Urinary bladder (tissue), 4 donors: ENCODE measurements around the gene C15orf62. TPM values are rescaled to one million over a fixed set of nuclear protein-coding genes. Genes with fewer than 3 reads are reported as not detected.

Experiments
- DNase-seq: peaks from one replicate; pipeline ENCODE4 v3.0.0-alpha.2; 2015; ENCODE audit errors: extremely low spot score
- H3K27ac ChIP-seq: one replicate; pipeline ENCODE4 v1.5.1; 2013; ENCODE audit warnings: low read depth, mild to moderate bottlenecking, moderate library complexity
- H3K36me3 ChIP-seq: one replicate; pipeline ENCODE4 v1.6.1; 2013; ENCODE audit warnings: mild to moderate bottlenecking, moderate library complexity; ENCODE audit not compliant: insufficient read depth
- H3K4me1 ChIP-seq: one replicate; pipeline ENCODE4 v1.6.1; 2013; ENCODE audit warnings: mild to moderate bottlenecking, moderate library complexity; ENCODE audit not compliant: insufficient read depth
- H3K4me3 ChIP-seq: one replicate; pipeline ENCODE4 v1.5.1; 2013; ENCODE audit warnings: low read depth, low read length
- WGBS: extraction: QIAGEN DNeasy Blood & Tissue Kit; methylation state at CpG from one replicate; pipeline ENCODE4 v1.1.7; 2013; 5-methylcytosine and 5-hydroxymethylcytosine counted together
- polyA plus RNA-seq: library from polyadenylated mRNA; stranded (reverse); fragments of 200-250 nt; gene quantifications from one replicate; pipeline ENCODE4 v1.2.3, GENCODE V29; 2013
- total RNA-seq: library from RNA; depleted of rRNA; stranded (reverse); fragments of >200 nt; gene quantifications from one replicate; pipeline ENCODE4 v1.2.3, GENCODE V29; 2014
- donor health status: healthy with polysubstance abuse.
- donor health status: healthy.

Gene C15orf62
- total and polyA plus RNA-seq, 2 donors = 0.11 to 1.2 TPM

DNA sequence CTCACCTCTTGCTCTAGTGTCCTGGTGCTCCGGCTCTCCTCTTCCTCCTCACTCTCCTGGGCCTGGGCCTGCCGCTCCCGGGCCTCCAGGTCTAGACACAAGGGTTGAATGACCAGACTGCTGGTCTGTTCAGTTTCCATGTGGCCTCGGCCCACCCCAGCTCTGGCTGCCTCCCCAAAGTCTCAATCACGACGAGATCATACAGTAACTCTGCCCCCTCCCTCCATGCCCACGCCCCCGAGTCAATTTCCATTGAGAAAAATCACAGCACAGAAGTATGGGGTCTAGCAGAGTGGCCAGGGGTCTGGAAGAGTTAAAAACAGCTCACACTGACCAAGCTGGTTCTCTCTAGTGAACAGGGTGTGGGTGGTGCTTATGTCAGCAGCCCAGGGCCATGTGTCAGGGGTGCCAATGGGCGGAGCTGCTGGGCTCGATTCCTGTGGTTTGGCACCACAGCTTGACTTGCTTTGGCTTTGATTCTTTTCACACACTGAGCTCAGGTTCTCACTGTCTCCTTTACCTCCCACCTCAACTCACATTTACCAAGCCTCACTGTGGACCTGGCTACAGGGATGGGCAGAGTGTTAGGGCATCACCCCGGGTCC is 6.9 kb downstream of the C15orf62 start:
- H3K4me3 ChIP-seq = no peak overlapping the region
- no peak overlapping the region for H3K27ac ChIP-seq
- peaks cover 3% of the 10 kb centered on the region for H3K36me3 ChIP-seq
- H3K4me1 ChIP-seq = no peaks in the 10 kb centered on the region
- no peak for DNase-seq
- WGBS = 84% methylated on average over 11 of the region's 11 CpGs

DNA sequence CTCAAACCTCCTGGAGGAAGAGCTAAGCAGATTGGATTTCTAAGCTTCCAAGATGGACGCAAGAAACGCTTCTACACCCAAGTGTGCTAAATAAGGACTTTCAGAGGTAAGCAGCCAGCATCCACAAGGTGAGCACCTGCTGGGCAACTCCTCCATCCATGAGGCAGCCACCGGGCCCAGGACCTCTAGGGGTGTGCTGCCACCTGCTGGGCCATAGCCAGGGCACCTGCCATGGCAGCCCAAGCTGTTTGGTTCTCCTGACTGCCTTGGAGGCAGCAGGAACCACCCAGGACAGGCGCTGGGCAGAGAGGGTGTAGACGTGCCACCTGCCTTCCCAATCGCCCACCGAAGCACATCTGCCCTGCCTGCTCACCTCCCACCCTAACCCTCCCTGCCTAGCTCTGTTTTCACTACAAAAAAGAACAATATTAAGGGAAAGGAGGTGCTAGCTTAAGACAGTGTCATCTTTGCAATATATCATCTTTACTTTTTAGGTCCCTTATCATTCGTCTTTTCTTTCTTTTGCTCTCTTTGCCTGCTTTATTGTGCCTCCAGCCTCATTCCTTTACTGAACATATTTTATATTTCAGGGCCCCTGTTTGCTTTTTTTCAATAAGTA is 12.9 kb downstream of the C15orf62 start:
- DNase-seq = no peak
- Histone ChIP-seq H3K4me3 (no peak overlapping the region), H3K27ac (no peak overlapping the region), H3K4me1 (peaks cover 2% of the 10 kb centered on the region), H3K36me3 (no peaks in the 10 kb centered on the region)
- WGBS = 75% methylated on average over 8 of the region's 8 CpGs

DNA sequence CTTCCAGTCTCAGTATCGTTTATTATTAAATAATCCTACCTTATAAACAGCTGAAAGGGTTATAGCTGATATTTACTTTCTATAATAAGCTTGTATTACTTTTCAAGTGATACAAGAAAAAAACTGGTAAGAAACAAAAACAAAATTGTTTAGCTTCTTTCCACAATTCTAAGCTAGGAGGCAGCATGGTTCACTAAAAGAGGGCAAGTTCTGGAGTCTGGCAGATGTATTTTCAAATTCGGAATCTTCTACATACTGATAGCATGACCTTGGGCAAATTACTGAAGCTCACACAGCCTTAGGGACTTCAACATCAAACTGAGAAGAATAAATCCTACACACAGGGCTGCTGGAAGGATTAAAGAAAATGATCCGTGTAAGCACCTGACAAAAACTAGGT is 15.4 kb downstream of the C15orf62 start:
- peak overlapping the region; percentile 48 for H3K27ac ChIP-seq
- 71% methylated on average over 3 of the region's 3 CpGs for WGBS

GRCh38 chr15:40785814-40786213 is 16.0 kb downstream of the C15orf62 start:
- Histone ChIP-seq H3K27ac (peak overlapping the region; percentile 48), H3K4me1 (peaks cover 8% of the 10 kb centered on the region), H3K4me3 (no peak overlapping the region), H3K36me3 (no peaks in the 10 kb centered on the region)
- 58% methylated on average over 2 of the region's 2 CpGs for WGBS
- no peak for DNase-seq

More for the DNA sequence above, 15.4 kb downstream of the C15orf62 start:
- Histone ChIP-seq H3K4me1 (peaks cover 8% of the 10 kb centered on the region), H3K4me3 (no peak overlapping the region), H3K36me3 (no peaks in the 10 kb centered on the region)
- DNase-seq = no peak

- Histone ChIP-seq H3K27ac (peak overlapping the region; percentile 73), H3K36me3 (no peaks in the 10 kb centered on the region), H3K4me1 (peaks cover 8% of the 10 kb centered on the region), H3K4me3 (no peak overlapping the region)
- no peak for DNase-seq
- WGBS = 52% methylated on average over 4 of the region's 4 CpGs
Measured at GRCh38 chr15:40787344-40787841, 17.6 kb downstream of the C15orf62 start.

GRCh38 chr15:40787991-40788390 is 18.2 kb downstream of the C15orf62 start:
- no peak overlapping the region for H3K27ac ChIP-seq
- DNase-seq = no peak

DNA sequence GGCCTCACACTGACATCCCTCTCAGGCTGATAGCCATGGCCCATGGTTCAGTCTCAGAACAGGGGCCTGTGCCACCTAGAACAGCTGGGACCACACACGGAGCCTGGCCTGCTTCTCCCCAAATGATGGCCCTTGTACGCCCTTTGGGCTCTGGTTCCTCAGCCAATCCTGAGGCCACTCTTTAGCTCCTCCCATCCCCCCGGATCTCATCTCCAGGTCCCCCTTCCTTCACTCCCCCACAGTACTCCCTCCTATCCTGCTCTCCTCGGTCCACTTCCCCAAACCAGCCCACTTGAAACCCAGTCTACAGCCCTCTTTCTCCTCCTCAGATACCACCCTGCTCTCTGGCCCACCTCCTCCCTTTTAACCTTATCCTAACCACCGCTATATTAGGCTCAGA is 19.3 kb downstream of the C15orf62 start:
- H3K27ac ChIP-seq = no peak overlapping the region
- H3K4me3 ChIP-seq = no peak overlapping the region
- DNase-seq = no peak
- no peaks in the 10 kb centered on the region for H3K36me3 ChIP-seq
- WGBS = 75% methylated on average over 5 of the region's 5 CpGs
- peaks cover 8% of the 10 kb centered on the region for H3K4me1 ChIP-seq

More at GRCh38 chr15:40787991-40788390, 18.2 kb downstream of the C15orf62 start:
- Histone ChIP-seq H3K36me3 (no peaks in the 10 kb centered on the region), H3K4me1 (peaks cover 8% of the 10 kb centered on the region), H3K4me3 (no peak overlapping the region)
- 64% methylated on average over 6 of the region's 6 CpGs for WGBS

DNA sequence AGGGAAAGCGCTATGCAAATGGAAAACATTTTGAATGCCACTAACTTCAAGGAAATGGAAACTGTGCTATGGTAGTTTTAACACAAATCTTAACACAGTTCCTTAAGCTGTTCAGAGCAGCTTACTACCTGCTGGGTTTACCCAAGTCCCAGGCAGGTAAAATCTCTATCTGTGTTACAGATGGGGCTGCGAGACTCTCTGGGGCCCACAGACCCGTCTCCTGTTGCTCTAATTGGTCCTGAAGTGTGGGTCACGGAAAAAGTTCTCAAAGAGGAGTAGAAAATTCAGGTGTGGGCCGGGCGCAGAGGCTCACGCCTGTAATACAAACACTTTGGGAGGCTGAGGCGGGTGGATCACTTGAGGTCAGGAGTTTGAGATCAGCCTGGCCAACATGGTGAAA is 20.2 kb downstream of the C15orf62 start:
- H3K4me3 ChIP-seq = no peak overlapping the region
- DNase-seq = no peak
- peaks cover 8% of the 10 kb centered on the region for H3K4me1 ChIP-seq
- no peak overlapping the region for H3K27ac ChIP-seq
- 95% methylated on average over 8 of the region's 8 CpGs for WGBS
- no peaks in the 10 kb centered on the region for H3K36me3 ChIP-seq

DNA sequence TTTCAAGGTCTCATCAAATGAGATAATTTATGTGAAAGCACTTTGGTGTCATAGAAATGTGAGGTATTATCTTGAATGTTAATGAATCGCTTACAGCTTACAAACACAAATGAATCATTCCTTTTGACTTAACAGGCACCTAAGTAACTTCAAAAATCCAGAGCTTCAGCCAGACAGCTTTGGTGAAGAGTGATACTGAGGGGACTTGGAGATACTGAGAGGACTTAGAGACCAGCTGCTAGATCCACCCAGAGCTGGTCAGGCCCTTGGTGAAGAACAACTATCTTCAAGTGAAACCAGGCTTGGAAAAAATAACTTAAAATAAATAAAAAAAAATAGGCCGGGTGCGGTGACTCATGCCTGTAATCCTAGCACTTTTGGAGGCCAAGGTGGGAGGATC is 20.9 kb downstream of the C15orf62 start:
- no peaks in the 10 kb centered on the region for H3K36me3 ChIP-seq
- peaks cover 7% of the 10 kb centered on the region for H3K4me1 ChIP-seq
- H3K27ac ChIP-seq = no peak overlapping the region
- no peak overlapping the region for H3K4me3 ChIP-seq
- DNase-seq = no peak
- WGBS = 62% methylated on average over 3 of the region's 3 CpGs

DNA sequence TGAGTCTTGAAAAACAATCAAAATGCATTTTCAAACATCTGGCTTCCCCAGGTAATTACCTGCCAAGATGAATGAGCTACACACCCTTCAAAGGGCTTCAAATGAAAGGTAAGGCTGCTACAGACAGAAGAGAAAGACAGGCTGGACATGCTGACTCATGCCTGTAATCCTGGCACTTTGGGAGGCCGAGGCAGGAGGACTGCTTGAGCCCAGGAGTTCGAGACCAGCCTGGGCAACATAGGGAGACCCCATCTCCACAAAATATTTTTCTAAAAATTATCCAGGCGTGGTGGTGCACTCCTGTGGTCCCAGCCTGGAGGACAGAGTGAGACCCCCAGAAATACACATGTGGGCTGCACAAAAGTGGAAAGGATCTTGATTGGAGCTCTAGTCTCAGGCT is 22.6 kb downstream of the C15orf62 start:
- H3K4me1 ChIP-seq = peaks cover 6% of the 10 kb centered on the region
- WGBS = 80% methylated on average over 3 of the region's 3 CpGs
- H3K4me3 ChIP-seq = no peak overlapping the region
- DNase-seq = no peak
- H3K27ac ChIP-seq = no peak overlapping the region
- H3K36me3 ChIP-seq = no peaks in the 10 kb centered on the region

DNA sequence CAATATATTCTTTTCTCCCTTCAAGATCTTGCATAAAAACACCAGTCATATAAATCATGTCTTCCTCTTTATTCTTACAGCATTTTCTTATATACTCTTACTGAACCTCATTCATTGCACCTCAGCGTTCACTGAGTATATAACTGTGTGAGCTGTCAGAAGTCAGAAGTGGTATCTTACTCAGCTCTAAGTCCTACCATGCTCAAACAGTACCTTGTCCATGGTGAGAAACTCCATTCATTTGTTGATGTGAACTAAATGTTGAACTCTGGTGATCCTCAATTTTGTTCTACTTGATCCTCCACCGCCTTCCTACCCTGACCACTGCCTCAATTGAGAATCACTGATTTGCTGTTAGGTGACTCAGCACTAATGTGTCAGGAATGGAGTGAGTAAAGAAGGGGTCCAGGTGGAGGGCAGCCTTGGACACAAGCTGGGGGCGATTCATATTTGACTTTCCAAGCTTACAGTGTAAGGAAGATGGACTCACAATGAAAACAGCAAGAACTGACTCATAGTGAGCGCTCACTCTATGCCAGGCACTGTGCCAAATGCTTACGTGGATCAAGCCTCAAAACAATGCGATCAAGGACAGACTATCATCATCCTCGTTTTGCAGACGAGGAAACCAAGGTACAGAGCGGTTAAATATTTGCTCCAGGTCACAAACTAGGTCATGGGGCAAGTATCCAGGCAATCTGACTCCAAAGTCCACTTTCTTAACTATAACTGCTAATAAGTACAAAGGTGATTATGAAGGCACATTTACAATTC is 23.6 kb downstream of the C15orf62 start:
- no peak for DNase-seq
- no peaks in the 10 kb centered on the region for H3K36me3 ChIP-seq
- H3K4me3 ChIP-seq = no peak overlapping the region
- peaks cover 6% of the 10 kb centered on the region for H3K4me1 ChIP-seq
- 76% methylated on average over 9 of the region's 9 CpGs for WGBS
- H3K27ac ChIP-seq = no peak overlapping the region

DNA sequence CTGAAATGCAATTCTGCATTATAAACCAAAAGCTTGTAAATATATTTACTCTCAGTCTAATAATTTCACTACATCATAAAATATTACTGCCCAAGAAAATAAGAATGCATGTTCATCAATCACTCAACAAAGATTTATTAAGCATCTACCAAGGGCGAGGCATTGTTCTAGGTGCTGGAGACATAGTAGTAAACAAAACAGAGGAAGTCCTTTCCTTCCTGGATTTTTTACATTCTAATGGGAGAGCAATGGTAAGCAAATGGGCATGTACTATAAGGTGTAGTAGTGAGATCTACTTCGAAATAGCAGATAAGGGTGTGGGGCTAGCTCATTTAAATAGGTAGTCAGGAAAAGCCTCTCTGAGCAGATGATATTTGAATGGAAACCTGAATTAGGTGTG is 26.3 kb downstream of the C15orf62 start:
- Histone ChIP-seq H3K4me1 (no peaks in the 10 kb centered on the region), H3K27ac (no peak overlapping the region), H3K36me3 (no peaks in the 10 kb centered on the region), H3K4me3 (no peak overlapping the region)
- DNase-seq = no peak
- WGBS = 71% methylated on average over 2 of the region's 2 CpGs

DNA sequence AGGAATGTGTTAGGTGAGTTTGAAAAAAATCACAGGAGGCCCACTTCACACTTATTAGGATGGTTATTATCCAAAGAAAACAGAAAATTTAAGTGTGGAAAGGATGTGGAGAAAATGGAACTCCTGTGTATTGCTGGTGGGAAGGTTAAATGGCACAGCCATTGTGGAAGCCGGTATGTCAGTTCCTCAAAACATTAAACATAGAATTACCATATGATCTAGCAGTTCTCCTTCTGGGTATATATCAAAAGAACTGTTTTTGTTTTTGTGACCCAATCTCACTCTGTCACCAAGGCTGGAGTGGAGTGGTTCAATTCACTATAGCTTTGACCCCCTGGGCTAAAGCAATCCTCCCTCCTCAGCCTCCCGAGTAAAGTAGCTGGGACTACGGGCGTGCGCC is 26.7 kb downstream of the C15orf62 start:
- WGBS = 96% methylated on average over 5 of the region's 5 CpGs
- Histone ChIP-seq H3K4me3 (no peak overlapping the region), H3K36me3 (no peaks in the 10 kb centered on the region), H3K27ac (no peak overlapping the region), H3K4me1 (no peaks in the 10 kb centered on the region)
- no peak for DNase-seq

GRCh38 chr15:40799523-40799922 is 29.7 kb downstream of the C15orf62 start:
- no peak for DNase-seq
- no peaks in the 10 kb centered on the region for H3K36me3 ChIP-seq
- H3K4me3 ChIP-seq = no peak overlapping the region
- no peaks in the 10 kb centered on the region for H3K4me1 ChIP-seq
- WGBS = 91% methylated on average over 3 of the region's 3 CpGs
- no peak overlapping the region for H3K27ac ChIP-seq
